GM12878 (cell line): ENCODE data around the gene NOC4L. TPM values are rescaled to one million over a fixed set of nuclear protein-coding genes. Genes with fewer than 3 reads are reported as not detected.

Source experiments
- ATAC-seq: fragments of 200-7000 bp; cut with Tn5 transposase; 3 replicates; pipeline ENCODE4 v1.9.1; 2020; ENCODE audit warnings: mild to moderate bottlenecking, moderate library complexity
- BruUV-seq: library from RNA; stranded (reverse); fragments of 400-500 nt; replicated peaks from 2 replicates; lab custom pipeline; 2021; lab: Mats Ljungman, UMichigan
- CTCF ChIA-PET: fragments of 300-600 bp; sonication (Branson Sonifier 250); formaldehyde crosslinking; extraction: SDS; loops from one replicate; lab custom pipeline; 2021; ENCODE audit warnings: inconsistent platforms; lab: Yijun Ruan, JAX
- POLR2A ChIA-PET: fragments of 350-600 bp; formaldehyde crosslinking; extraction: SDS; loops from one replicate; lab custom pipeline; 2021; ENCODE audit warnings: inconsistent platforms; lab: Charles Lee
- RAD21 ChIA-PET: fragments of 300-600 bp; sonication (Branson Sonifier 250); formaldehyde crosslinking; loops from one replicate; lab custom pipeline; 2023; ENCODE audit warnings: antibody characterized with exemption; ENCODE audit not compliant: unreplicated experiment; lab: Charles Lee
- SMC1A ChIA-PET: fragments of 300-600 bp; sonication (Branson Sonifier 250); formaldehyde crosslinking; loops from one replicate; lab custom pipeline; 2023; ENCODE audit not compliant: unreplicated experiment, uncharacterized antibody; lab: Charles Lee
- DNase-seq: peaks from one replicate; pipeline ENCODE4 v3.0.0-alpha.2; 2011; ENCODE audit warnings: low read depth, low spot score
- FAIRE-seq: peaks from 3 replicates; lab custom pipeline; 2011; peaks lifted over from hg19 to GRCh38; lab: Jason Lieb, UNC
- H2AFZ ChIP-seq: 2 replicates; pipeline ENCODE4 v1.6.0; 2011; ENCODE audit warnings: low read depth, low read length, control low read depth; ENCODE audit not compliant: control insufficient read depth
- H3K27ac ChIP-seq: 2 replicates; pipeline ENCODE4 v1.5.1; 2011; ENCODE audit warnings: control low read depth; ENCODE audit not compliant: control insufficient read depth, insufficient read depth
- H3K27me3 ChIP-seq, 2 experiments: replicated peaks in 1 of 2; 2 replicates each; pipeline versions ENCODE4 v1.6.0 to v1.6.1; 2011; ENCODE audit warnings: low read length in 1 of 2; ENCODE audit not compliant: control insufficient read depth in 2 of 2, insufficient read depth in 2 of 2
- H3K36me3 ChIP-seq, 2 experiments: 2 replicates each; pipeline ENCODE4 v1.5.1; 2011; ENCODE audit warnings: low read length in 1 of 2; ENCODE audit not compliant: control insufficient read depth in 2 of 2, insufficient read depth in 2 of 2
- H3K4me1 ChIP-seq: 2 replicates; pipeline ENCODE4 v1.6.1; 2011; ENCODE audit warnings: mild to moderate bottlenecking, low read length, moderate library complexity, mixed read lengths; ENCODE audit not compliant: control insufficient read depth, insufficient read depth
- H3K4me2 ChIP-seq: 2 replicates; pipeline ENCODE4 v1.6.0; 2011; ENCODE audit warnings: control low read depth; ENCODE audit not compliant: control insufficient read depth, insufficient read depth
- H3K4me3 ChIP-seq: fragments of 200-600 bp; sonication (generic); 2 replicates; pipeline ENCODE4 v1.5.1; 2016
- H3K79me2 ChIP-seq: 2 replicates; pipeline ENCODE4 v1.6.0; 2011; ENCODE audit warnings: low read length; ENCODE audit not compliant: control insufficient read depth, insufficient read depth
- H3K9ac ChIP-seq: 2 replicates; pipeline ENCODE4 v1.8.0; 2011; ENCODE audit warnings: low read length, control low read depth, mixed read lengths; ENCODE audit not compliant: control insufficient read depth, insufficient read depth
- H3K9me3 ChIP-seq: replicated peaks from 3 replicates; pipeline ENCODE4 v1.5.1; 2011; ENCODE audit warnings: mild to moderate bottlenecking, low read length; ENCODE audit not compliant: control insufficient read depth, insufficient read depth
- H4K20me1 ChIP-seq: 2 replicates; pipeline ENCODE4 v1.6.0; 2011; ENCODE audit not compliant: control insufficient read depth, insufficient read depth
- CHD1 ChIP-seq: IDR thresholded peaks from 2 replicates; pipeline ENCODE4 v1.6.1; 2012; ENCODE audit warnings: low read depth, low read length, improper control_type of control experiment
- CTCF ChIP-seq, 3 experiments: IDR thresholded peaks in 2 of 3; conservative IDR thresholded peaks in 1 of 3; 2 replicates each; pipeline ENCODE4 v1.5.1; 2011; ENCODE audit warnings: low read depth in 3 of 3, low read length in 3 of 3, mild to moderate bottlenecking in 3 of 3, control low read depth in 2 of 3, moderate library complexity in 2 of 3, inconsistent platforms in 1 of 3, mixed read lengths in 1 of 3; ENCODE audit not compliant: control insufficient read depth in 2 of 3, insufficient read depth in 1 of 3; ENCODE audit errors: extremely low read depth in 1 of 3
- GABPA ChIP-seq: IDR thresholded peaks from 2 replicates; pipeline ENCODE4 v1.6.1; 2014; ENCODE audit warnings: antibody characterized with exemption, low read depth, mild to moderate bottlenecking, inconsistent platforms
- HDAC2 ChIP-seq: fragments of 200-600 bp; sonication (generic); IDR thresholded peaks from 2 replicates; pipeline ENCODE4 v1.6.1; 2017
- NFIC ChIP-seq: IDR thresholded peaks from 2 replicates; pipeline ENCODE4 v1.6.1; 2012; ENCODE audit warnings: low read depth, mild to moderate bottlenecking, inconsistent platforms, low read length, moderate library complexity
- PAX5 ChIP-seq: IDR thresholded peaks from 2 replicates; pipeline ENCODE4 v1.6.1; 2011; ENCODE audit warnings: low read depth, low read length, borderline replicate concordance
- PAX8 ChIP-seq: fragments of 450-650 bp; IDR thresholded peaks from 2 replicates; pipeline ENCODE4 v1.6.1; 2017; ENCODE audit warnings: mild to moderate bottlenecking, moderate library complexity
- RELB ChIP-seq: fragments of 450-650 bp; IDR thresholded peaks from 2 replicates; pipeline ENCODE4 v1.6.1; 2017; ENCODE audit warnings: low read depth, mild to moderate bottlenecking, moderate library complexity
- USF1 ChIP-seq: IDR thresholded peaks from 2 replicates; pipeline ENCODE4 v1.6.1; 2011; ENCODE audit warnings: borderline replicate concordance, low read depth, mild to moderate bottlenecking, moderate library complexity, mixed read lengths, low read length; ENCODE audit not compliant: insufficient read depth; ENCODE audit errors: extremely low read length
- ZBTB4 ChIP-seq: fragments of 450-650 bp; formaldehyde crosslinking; IDR thresholded peaks from 2 replicates; pipeline ENCODE4 v1.4.0; 2022; ENCODE audit warnings: mild to moderate bottlenecking, moderate library complexity
- ZNF687 ChIP-seq: fragments of 450-650 bp; IDR thresholded peaks from 2 replicates; pipeline ENCODE4 v1.6.1; 2017; ENCODE audit warnings: mild to moderate bottlenecking, moderate library complexity
- WGBS: methylation state at CpG from one replicate; pipeline ENCODE4 v1.1.6; 2016; ENCODE audit warnings: low lambda C conversion rate; ENCODE audit not compliant: insufficient replicate concordance, insufficient coverage; ENCODE audit errors: missing lambda C conversion rate; 5-methylcytosine and 5-hydroxymethylcytosine counted together
- in situ Hi-C: fragments of 300-500 bp; cut with MboI; formaldehyde crosslinking; loops from 9 replicates; pipeline ENCODE4 v1.14.3; 2018; ENCODE audit warnings: mixed read lengths
- intact Hi-C: fragments of 100-400 bp; cut with micrococcal nuclease; formaldehyde crosslinking; loops from one replicate; pipeline ENCODE4 v1.14.2; 2022; ENCODE audit not compliant: unreplicated experiment
- polyA plus RNA-seq, 11 experiments: library from polyadenylated mRNA; depleted of rRNA in 4 of 11; unstranded in 6 of 11; stranded (reverse) in 5 of 11; fragments of >200 nt; fragmentation: Nextera tagmentation in 4 of 11; fragmentation: Illumina TruSeq in 1 of 11; extraction: Ambion mirVana in 4 of 11; extraction: Trizol in 1 of 11; gene quantifications; 1 replicate in 1 of 11; 2 replicates in 10 of 11; pipeline versions ENCODE4 v1.2.1 to v1.2.3, GENCODE V29; 2011 to 2016; ENCODE audit warnings: inconsistent platforms in 2 of 11, missing spikeins in 2 of 11, low read depth in 1 of 11
- total RNA-seq, 4 experiments: library from RNA; depleted of rRNA in 3 of 4; stranded (reverse); fragments of >200 nt in 3 of 4; fragmentation: Illumina TruSeq in 1 of 4; extraction: Trizol in 1 of 4; gene quantifications; 2 replicates each; pipeline versions ENCODE4 v1.2.1 to v1.2.3, GENCODE V29; 2013 to 2021

The NOC4L gene
- total and polyA plus RNA-seq, 10 of the 15 experiments (the other 5 are each of a cell fraction or from before 2014, with no cell fraction given), result 0.72 to 68.2 (median 15.2) TPM

- ChIA-PET POLR2A (no interaction called here), CTCF (no interaction called here), SMC1A (no interaction called here), RAD21 (no interaction called here)
- DNase-seq (no peak), ATAC-seq (no peak), FAIRE-seq (no peak)
- Histone ChIP-seq H3K4me1 (no peaks in the 10 kb centered on the region), H3K4me2 (no peak overlapping the region), H3K9ac (no peak overlapping the region), H3K79me2 (no peaks in the 10 kb centered on the region), H4K20me1 (no peaks in the 10 kb centered on the region), H3K9me3 (no peaks in the 10 kb centered on the region), H3K36me3 (no peaks in the 10 kb centered on the region), H3K4me3 (no peak overlapping the region), H3K27ac (no peak overlapping the region), H2AFZ (no peak overlapping the region), H3K27me3 (no peaks in the 10 kb centered on the region)
- in situ Hi-C loops, result no loop called here
- intact Hi-C loops, result no loop called here
- 60% methylated on average over 10 of the region's 10 CpGs for WGBS
- no TSS peak for BruUV-seq
- TF ChIP-seq PAX5 (no peak), ZBTB4 (no peak), CHD1 (no peak), PAX8 (no peak), NFIC (no peak), HDAC2 (no peak), USF1 (no peak), RELB (no peak), GABPA (no peak), ZNF687 (no peak), CTCF (IDR thresholded peaks at IDR 0.05 in 2 of 3, conservative IDR thresholded peaks at IDR 0.05 in 1 of 3; ENCODE audit: control insufficient read depth in 2 of 3, extremely low read depth in 1 of 3, insufficient read depth in 1 of 3, low read depth in 3 of 3, low read length in 3 of 3) (no peak)
Observed at GRCh38 chr12:132166801-132167591, 22.7 kb downstream of the NOC4L start.
